ENCODE measurements around the gene STT3A.

The STT3A gene

GRCh38 chr11:125594958-125595357 lies 2.3 kb downstream of the STT3A start:
- in situ Hi-C loops (cut with HindIII; ENCODE audit: low pct_unique_long_range_greater_than_20kb, low sequenced_read_pairs) = no loop called here
- TF ChIP-seq JUND (IDR thresholded peaks at IDR 0.05; ENCODE audit: low read depth) = no peak
- no peak for DNase-seq (ENCODE audit: low read depth in 1 of 2, low spot score in 1 of 2)

- TF ChIP-seq JUND (IDR thresholded peaks at IDR 0.05; ENCODE audit: low read depth) = no peak
- in situ Hi-C loops (cut with HindIII; ENCODE audit: low pct_unique_long_range_greater_than_20kb, low sequenced_read_pairs) = no loop called here
- no peak for DNase-seq (ENCODE audit: low read depth in 1 of 2, low spot score in 1 of 2)
Observed at GRCh38 chr11:125600663-125601062, 8.0 kb downstream of the STT3A start.

- TF ChIP-seq JUND (IDR thresholded peaks at IDR 0.05; ENCODE audit: low read depth) = no peak
- no peak for DNase-seq (ENCODE audit: low read depth in 1 of 2, low spot score in 1 of 2)
- in situ Hi-C loops (cut with HindIII; ENCODE audit: low pct_unique_long_range_greater_than_20kb, low sequenced_read_pairs) = no loop called here
Observed at GRCh38 chr11:125603207-125603606, 10.6 kb downstream of the STT3A start.

- DNase-seq (ENCODE audit: low read depth in 1 of 2, low spot score in 1 of 2) = no peak
- in situ Hi-C loops (cut with HindIII; ENCODE audit: low pct_unique_long_range_greater_than_20kb, low sequenced_read_pairs) = no loop called here
- no peak for TF ChIP-seq JUND (IDR thresholded peaks at IDR 0.05; ENCODE audit: low read depth)
Observed at GRCh38 chr11:125605417-125605816, 12.8 kb downstream of the STT3A start.

- DNase-seq (ENCODE audit: low read depth in 1 of 2, low spot score in 1 of 2) = no peak
- in situ Hi-C loops (cut with HindIII; ENCODE audit: low pct_unique_long_range_greater_than_20kb, low sequenced_read_pairs) = no loop called here
- TF ChIP-seq JUND (IDR thresholded peaks at IDR 0.05; ENCODE audit: low read depth) = no peak
Observed at GRCh38 chr11:125609545-125609944, 16.9 kb downstream of the STT3A start.

GRCh38 chr11:125618383-125618782 lies 25.7 kb downstream of the STT3A start:
- in situ Hi-C loops (cut with HindIII; ENCODE audit: low pct_unique_long_range_greater_than_20kb, low sequenced_read_pairs) = no loop called here
- TF ChIP-seq JUND (IDR thresholded peaks at IDR 0.05; ENCODE audit: low read depth) = no peak
- no peak for DNase-seq (ENCODE audit: low read depth in 1 of 2, low spot score in 1 of 2)

- no peak for TF ChIP-seq JUND (IDR thresholded peaks at IDR 0.05; ENCODE audit: low read depth)
- DNase-seq (ENCODE audit: low read depth in 1 of 2, low spot score in 1 of 2) = no peak
- in situ Hi-C loops (cut with HindIII; ENCODE audit: low pct_unique_long_range_greater_than_20kb, low sequenced_read_pairs) = no loop called here
Observed at GRCh38 chr11:125621995-125622394, 29.3 kb downstream of the STT3A start.

GRCh38 chr11:125623064-125623463 lies 30.4 kb downstream of the STT3A start:
- in situ Hi-C loops (cut with HindIII; ENCODE audit: low pct_unique_long_range_greater_than_20kb, low sequenced_read_pairs) = no loop called here
- TF ChIP-seq JUND (IDR thresholded peaks at IDR 0.05; ENCODE audit: low read depth) = no peak
- DNase-seq (ENCODE audit: low read depth in 1 of 2, low spot score in 1 of 2) = no peak

- in situ Hi-C loops (cut with HindIII; ENCODE audit: low pct_unique_long_range_greater_than_20kb, low sequenced_read_pairs) = no loop called here
- DNase-seq (ENCODE audit: low read depth in 1 of 2, low spot score in 1 of 2) = no peak
- no peak for TF ChIP-seq JUND (IDR thresholded peaks at IDR 0.05; ENCODE audit: low read depth)
Observed at GRCh38 chr11:125624756-125625213, 32.1 kb downstream of the STT3A start, which contains the start of gene CHEK1. TSS of gene CHEK1 (plus strand) at chr11:125625163. CDS start at chr11:125626769, 1,606 bp downstream.

GRCh38 chr11:125625225-125625629 lies 32.6 kb downstream of the STT3A start:
- in situ Hi-C loops (cut with HindIII; ENCODE audit: low pct_unique_long_range_greater_than_20kb, low sequenced_read_pairs) = no loop called here
- no peak for DNase-seq (ENCODE audit: low read depth in 1 of 2, low spot score in 1 of 2)
- no peak for TF ChIP-seq JUND (IDR thresholded peaks at IDR 0.05; ENCODE audit: low read depth)

GRCh38 chr11:125625630-125626287 lies 33.1 kb downstream of the STT3A start:
- in situ Hi-C loops (cut with HindIII; ENCODE audit: low pct_unique_long_range_greater_than_20kb, low sequenced_read_pairs) = no loop called here
- TF ChIP-seq JUND (IDR thresholded peaks at IDR 0.05; ENCODE audit: low read depth) = no peak; the same call in 1 of the 2 replicates
- peak; percentile 78 to 98 for DNase-seq (ENCODE audit: low read depth in 1 of 2, low spot score in 1 of 2)

GRCh38 chr11:125626288-125626950 lies 33.8 kb downstream of the STT3A start:
- DNase-seq (ENCODE audit: low read depth in 1 of 2, low spot score in 1 of 2) = peak; percentile 46 to 97
- in situ Hi-C loops (cut with HindIII; ENCODE audit: low pct_unique_long_range_greater_than_20kb, low sequenced_read_pairs) = no loop called here
- no peak for TF ChIP-seq JUND (IDR thresholded peaks at IDR 0.05; ENCODE audit: low read depth)

GRCh38 chr11:125627236-125627910 lies 34.7 kb downstream of the STT3A start:
- no peak for TF ChIP-seq JUND (IDR thresholded peaks at IDR 0.05; ENCODE audit: low read depth)
- DNase-seq (ENCODE audit: low read depth in 1 of 2, low spot score in 1 of 2) = no peak
- in situ Hi-C loops (cut with HindIII; ENCODE audit: low pct_unique_long_range_greater_than_20kb, low sequenced_read_pairs) = no loop called here

Data from T47D (cell line).